ENCODE measurements around the gene SLC4A3.

DNA sequence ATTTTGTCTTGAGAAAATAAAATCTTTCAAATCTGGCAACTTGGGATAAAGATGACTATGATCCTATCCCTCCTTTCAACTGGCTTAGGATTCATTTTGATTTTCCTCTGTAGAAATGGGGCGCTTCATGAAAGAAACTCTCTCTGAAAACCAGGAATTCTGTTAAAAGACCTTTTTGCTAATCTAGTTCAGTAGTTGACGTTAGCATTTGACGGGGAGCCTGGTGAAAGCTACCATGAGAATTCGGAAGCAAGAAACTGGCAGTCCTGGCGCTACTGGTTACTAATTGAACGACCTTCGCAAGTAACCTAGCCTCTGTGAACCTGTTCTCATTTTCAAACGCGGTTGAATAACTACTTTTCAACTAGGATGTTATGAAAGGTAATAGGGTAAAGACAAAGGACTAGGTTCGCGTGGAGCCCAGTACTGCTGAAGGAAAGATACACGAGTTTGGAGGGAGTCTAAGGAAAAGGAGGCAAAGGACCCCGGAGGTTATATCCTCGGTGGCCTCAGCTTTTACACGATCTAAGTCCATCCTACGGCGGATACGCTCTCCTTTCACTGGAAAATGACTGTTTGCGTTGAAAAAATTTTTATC is 30.4 kb upstream of the SLC4A3 start:
- TF ChIP-seq POLR2AphosphoS5 (IDR thresholded peaks at IDR 0.05; ENCODE audit: insufficient read depth, low read depth, low read length) (no peak), POLR2A (IDR thresholded peaks at IDR 0.05; ENCODE audit: low read depth, low read length) (no peak), EZH2 (IDR thresholded peaks at IDR 0.05; ENCODE audit: borderline replicate concordance, low read depth, low read length, severe bottlenecking) (no peak), MAX (IDR thresholded peaks at IDR 0.05; ENCODE audit: insufficient read depth, insufficient read length) (no peak), FOS (IDR thresholded peaks at IDR 0.05; ENCODE audit: borderline replicate concordance, insufficient read depth, low read length) (no peak), JUN (IDR thresholded peaks at IDR 0.05; ENCODE audit: borderline replicate concordance, insufficient read depth, insufficient read length, low read depth) (no peak)
- TF ChIP-seq, protein P1, sequence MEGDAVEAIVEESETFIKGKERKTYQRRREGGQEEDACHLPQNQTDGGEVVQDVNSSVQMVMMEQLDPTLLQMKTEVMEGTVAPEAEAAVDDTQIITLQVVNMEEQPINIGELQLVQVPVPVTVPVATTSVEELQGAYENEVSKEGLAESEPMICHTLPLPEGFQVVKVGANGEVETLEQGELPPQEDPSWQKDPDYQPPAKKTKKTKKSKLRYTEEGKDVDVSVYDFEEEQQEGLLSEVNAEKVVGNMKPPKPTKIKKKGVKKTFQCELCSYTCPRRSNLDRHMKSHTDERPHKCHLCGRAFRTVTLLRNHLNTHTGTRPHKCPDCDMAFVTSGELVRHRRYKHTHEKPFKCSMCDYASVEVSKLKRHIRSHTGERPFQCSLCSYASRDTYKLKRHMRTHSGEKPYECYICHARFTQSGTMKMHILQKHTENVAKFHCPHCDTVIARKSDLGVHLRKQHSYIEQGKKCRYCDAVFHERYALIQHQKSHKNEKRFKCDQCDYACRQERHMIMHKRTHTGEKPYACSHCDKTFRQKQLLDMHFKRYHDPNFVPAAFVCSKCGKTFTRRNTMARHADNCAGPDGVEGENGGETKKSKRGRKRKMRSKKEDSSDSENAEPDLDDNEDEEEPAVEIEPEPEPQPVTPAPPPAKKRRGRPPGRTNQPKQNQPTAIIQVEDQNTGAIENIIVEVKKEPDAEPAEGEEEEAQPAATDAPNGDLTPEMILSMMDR (IDR thresholded peaks at IDR 0.05; ENCODE audit: extremely low read depth in 1 of 2, insufficient read depth in 1 of 2, low read depth in 1 of 2, low read length in 2 of 2), result no peak
